NCI-H510A treated with DMSO at 0.1 percent for 48 hours (cell line): ENCODE results near the gene QRICH1.

Experiments used
- DNase-seq: peaks from one replicate; lab custom pipeline; 2025; lab: John Stamatoyannopoulos, UW

The QRICH1 gene

DNA sequence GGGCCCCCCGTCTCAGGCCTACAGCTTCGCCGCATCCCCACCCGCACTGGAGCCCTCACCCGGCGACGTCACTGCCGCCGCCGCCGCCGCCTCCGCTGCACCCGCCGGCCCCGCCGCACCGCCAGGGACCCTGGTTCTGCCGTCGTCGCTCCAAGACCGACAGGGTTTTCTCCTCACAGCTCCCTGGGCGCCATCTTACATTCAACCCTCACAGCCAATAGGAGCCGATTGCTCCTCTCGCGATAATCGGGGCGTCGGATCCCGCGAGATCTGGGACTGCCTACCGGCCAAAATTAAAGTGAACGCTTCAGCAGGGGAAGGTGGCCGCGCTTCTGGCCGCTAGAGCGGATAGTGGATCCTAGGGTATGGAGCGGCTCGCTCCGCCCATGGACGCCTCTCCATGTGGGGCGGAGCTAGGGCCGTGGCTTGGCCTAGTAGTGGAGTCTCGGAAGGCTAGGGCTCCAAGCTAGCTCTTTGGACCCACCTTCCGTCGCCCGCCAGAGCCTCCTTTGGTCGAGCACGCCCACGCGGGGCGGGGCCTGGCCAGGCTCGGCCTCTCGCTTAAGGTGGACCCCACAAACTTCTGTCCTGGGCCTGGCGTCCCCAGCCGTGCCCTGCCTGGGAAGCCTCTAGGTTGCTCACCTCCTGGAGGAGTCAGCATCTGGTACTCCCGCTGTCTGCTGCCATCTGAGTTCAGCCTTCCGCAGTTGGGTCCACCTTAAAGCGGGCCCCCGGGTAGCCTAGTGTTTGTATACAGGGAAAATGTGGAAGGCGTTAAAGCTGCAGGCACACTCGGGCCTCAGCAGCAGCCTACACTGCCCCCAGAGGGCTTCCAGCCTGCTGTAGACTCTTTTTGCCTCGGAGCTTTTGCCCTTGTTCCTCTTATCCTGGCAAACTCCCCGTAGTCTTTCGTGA lies at the start of gene QRICH1:
Gene QRICH1, minus strand, starts transcription at position 219 of the 915 bp plus-strand sequence. CDS start 17,054 bp downstream, outside the sequence.
- DNase-seq: peak; percentile 92

GRCh38 chr3:49140080-49140479 lies 46.2 kb upstream of the QRICH1 start:
- DNase-seq: no peak

- no peak for DNase-seq
These were observed 41.6 kb upstream of the QRICH1 start for GRCh38 chr3:49135499-49135898.

GRCh38 chr3:49134471-49135265 lies 40.8 kb upstream of the QRICH1 start:
- DNase-seq: no peak

DNA sequence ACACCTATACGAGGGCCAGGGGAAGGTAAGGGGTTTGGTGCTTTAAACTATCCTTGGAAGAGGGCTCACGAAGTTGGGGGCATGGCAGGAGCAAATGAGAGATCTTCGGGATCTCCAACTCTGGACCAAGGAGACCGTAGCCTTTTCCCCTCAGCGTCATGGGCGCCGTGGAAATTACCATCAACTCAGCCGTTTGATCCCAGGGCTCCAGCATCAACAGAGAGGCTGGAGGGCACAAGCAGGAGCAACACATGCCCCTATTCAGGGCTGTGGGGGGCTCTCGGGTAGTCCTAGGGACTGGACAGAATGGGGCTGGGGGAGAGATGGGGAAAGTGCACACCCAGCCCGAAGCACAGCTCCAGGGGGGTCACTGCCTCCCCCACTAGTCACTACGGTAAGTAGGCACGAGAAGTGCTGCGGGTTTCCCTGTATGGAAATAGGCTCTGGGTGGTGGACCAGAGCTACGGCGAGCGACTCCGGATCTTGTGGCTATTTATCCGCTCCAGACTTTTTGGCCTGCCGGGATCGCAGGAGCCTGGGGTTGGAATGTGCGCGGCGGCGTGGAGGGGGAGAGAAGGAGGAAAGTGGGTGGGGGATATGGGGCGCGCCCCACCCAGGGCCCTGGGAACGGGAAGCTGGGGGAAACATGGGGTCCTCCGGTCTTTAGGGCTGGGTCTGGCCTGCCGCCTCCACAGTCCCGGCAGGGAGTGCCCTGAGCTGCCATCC lies 39.5 kb upstream of the QRICH1 start:
- peak; percentile 32 for DNase-seq

DNA sequence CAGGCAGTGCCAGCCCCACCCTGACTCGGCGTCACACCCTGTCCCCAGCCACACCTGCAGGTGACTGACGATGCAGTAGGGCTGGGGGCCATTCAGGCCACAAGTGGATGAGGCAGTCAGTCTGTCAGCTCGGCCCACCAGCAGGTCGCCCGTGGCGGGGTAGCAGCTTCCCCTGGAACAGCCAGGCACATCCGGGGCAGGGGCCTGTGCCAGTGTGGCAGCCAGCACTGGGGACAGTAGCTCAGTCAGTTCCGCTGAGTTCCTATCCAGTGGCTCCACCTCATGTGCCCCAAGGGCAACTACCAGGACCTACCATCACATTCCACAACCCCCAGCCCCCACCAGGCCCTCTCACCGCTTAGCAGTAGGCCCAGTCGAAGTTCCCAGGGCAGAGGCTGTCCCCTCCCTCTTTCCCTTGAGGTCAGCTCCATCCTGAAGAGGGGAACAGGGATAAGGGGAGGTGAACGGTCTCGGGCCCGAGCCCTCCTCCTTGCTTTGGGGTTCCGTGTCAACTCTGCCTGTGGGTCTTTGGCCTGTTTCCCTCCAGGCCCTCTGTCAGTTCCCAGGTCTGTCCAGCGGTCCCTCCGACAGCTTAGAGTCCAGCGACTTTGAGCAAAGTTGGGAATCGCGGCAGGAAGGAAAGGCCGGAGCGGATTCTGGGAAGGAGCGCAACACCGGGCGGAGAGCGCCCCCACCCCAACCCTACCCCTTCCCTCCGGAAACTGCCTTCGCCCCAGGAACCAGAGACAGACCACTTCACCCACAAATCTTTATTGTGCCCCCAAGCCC lies 38.8 kb upstream of the QRICH1 start, which contains the start of gene LAMB2:
Gene LAMB2, minus strand, starts transcription at position 614 of the 789 bp plus-strand sequence. Its CDS starts 183 bp downstream, at position 431.
- DNase-seq: peak; percentile 11

- no peak for DNase-seq
These were observed 38.2 kb upstream of the QRICH1 start for GRCh38 chr3:49132073-49132436.

- no peak for DNase-seq
These were observed 37.7 kb upstream of the QRICH1 start for GRCh38 chr3:49131576-49131975.

DNA sequence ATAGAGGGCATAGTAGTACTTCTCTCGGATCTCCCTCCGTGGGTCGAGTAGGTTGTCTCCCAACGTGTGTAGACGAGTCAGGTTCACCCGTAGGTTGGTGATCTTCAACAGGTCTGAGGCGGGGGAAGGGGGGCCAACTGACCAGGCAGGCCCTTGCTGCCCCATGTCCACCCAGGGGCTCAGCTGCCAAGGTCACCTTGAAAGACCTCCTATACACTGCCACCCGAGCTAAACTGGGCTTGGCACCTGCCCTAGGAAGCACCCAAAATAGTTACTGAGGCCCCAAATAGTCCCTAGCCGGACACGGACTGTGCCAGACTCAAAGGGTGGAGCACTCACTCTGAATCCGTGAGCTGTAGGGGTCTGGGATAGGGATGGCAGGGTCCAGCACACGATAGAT lies 37.2 kb upstream of the QRICH1 start:
- no peak for DNase-seq

DNA sequence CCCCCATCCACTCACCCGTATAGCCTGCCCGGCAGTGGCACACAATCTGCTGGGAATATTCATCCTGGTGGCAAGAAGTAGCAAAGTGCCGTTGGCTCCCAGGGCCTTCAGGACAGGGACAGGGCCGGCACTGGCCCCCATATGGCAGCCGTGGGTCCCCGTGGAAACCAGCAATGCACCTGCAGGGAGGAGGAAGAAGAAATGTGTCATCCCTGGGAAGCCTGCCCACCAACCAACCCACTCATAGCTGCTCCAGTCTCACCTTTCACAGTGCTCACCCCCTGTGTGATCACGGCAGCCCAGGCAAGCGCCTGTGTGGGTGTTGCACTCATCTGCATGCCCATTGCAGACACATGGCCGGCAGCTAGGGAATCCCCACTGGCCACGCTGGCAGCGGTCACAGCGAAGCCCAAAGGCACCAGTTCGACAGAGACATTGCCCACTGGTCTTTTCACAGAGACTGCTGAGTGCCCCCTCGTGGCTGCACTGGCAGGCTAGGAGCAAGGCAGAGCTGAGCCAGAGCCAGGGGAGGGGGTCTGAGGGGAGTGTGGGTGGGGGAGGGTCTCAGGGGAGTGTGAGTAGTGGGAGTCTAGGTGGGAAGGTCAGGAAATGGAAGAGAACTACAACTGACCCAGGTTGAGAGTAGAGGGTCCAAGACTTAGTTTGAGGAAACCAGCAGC lies 31.3 kb upstream of the QRICH1 start:
- no peak for DNase-seq

GRCh38 chr3:49124203-49124602 lies 30.3 kb upstream of the QRICH1 start:
- DNase-seq: no peak

GRCh38 chr3:49123687-49124086 lies 29.8 kb upstream of the QRICH1 start:
- DNase-seq: no peak

- no peak for DNase-seq
These were observed 29.1 kb upstream of the QRICH1 start for GRCh38 chr3:49122886-49123545.

GRCh38 chr3:49122451-49122850 lies 28.6 kb upstream of the QRICH1 start:
- DNase-seq: no peak

DNA sequence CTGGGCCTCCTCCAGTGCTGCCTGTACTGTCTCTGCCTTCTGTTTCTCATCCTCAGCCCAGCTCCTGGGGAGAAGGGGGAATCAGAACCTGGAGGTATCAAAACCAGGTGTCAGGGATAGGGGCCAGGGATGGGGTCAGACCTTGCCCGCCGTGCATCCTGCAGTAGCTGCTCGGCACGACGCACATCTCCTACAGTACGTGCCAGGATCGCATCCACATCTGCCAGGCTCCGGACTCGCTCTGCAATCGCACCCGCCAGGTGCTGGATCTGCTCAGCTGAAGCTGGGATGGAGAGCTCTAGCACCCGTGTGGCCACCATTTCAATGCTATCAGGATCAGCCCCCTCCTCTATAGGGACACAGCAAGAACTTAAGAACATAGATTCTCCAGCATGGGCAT lies 28.2 kb upstream of the QRICH1 start:
- no peak for DNase-seq

- no peak for DNase-seq
These were observed 27.4 kb upstream of the QRICH1 start for GRCh38 chr3:49121132-49121736.

- DNase-seq: peak; percentile 69
These were observed 26.7 kb upstream of the QRICH1 start, which contains the start of gene USP19 for GRCh38 chr3:49120438-49121131. Gene USP19 (minus strand): TSS chr3:49120823. CDS start chr3:49119145, 1,678 bp downstream.

GRCh38 chr3:49120096-49120437 lies 26.2 kb upstream of the QRICH1 start:
- no peak for DNase-seq

- no peak for DNase-seq
These were observed 25.6 kb upstream of the QRICH1 start for GRCh38 chr3:49119439-49119838.
